Mesothelial cell of epicardium (in vitro differentiated cells): Measurements from ENCODE around the gene ATRNL1. TPM values are rescaled to one million over a fixed set of nuclear protein-coding genes. Genes with fewer than 3 reads are reported as not detected.
A peak's percentile ranks its signal among the peaks of the same experiment; 100 is the strongest.

Experiments
- DNase-seq, 2 experiments: peaks; one replicate each; pipeline ENCODE4 v3.0.0; 2021; ENCODE audit warnings: low spot score in 2 of 2; ENCODE audit not compliant: unreplicated experiment in 2 of 2
- H3K27ac Mint-ChIP-seq: 2 replicates; pipeline ENCODE4 v1.8.0; 2021; ENCODE audit warnings: mixed read lengths
- H3K27me3 Mint-ChIP-seq: 2 replicates; pipeline ENCODE4 v1.8.0; 2021; ENCODE audit warnings: low read depth, mixed read lengths
- H3K36me3 Mint-ChIP-seq: 2 replicates; pipeline ENCODE4 v1.8.0; 2021; ENCODE audit warnings: mixed read lengths
- H3K4me1 Mint-ChIP-seq: 2 replicates; pipeline ENCODE4 v1.8.0; 2021; ENCODE audit warnings: mixed read lengths
- H3K4me3 Mint-ChIP-seq: 2 replicates; pipeline ENCODE4 v1.8.0; 2021; ENCODE audit warnings: mild to moderate bottlenecking, moderate library complexity, mixed read lengths
- H3K9me3 Mint-ChIP-seq: 2 replicates; pipeline ENCODE4 v1.8.0; 2021; ENCODE audit warnings: mixed read lengths
- total RNA-seq: library from RNA; stranded (reverse); gene quantifications from 3 replicates; pipeline ENCODE4 v1.2.1, GENCODE V29; 2021
- TF ChIP-seq, protein P1 (sequence below): fragments of 200-600 bp; sonication (generic); IDR thresholded peaks from one replicate; pipeline ENCODE4 v1.5.0; 2021; ENCODE audit warnings: antibody characterized with exemption; ENCODE audit not compliant: unreplicated experiment

ATRNL1 gene
- total RNA-seq, 1 donor from 2014 or later, result 39.6 TPM

DNA sequence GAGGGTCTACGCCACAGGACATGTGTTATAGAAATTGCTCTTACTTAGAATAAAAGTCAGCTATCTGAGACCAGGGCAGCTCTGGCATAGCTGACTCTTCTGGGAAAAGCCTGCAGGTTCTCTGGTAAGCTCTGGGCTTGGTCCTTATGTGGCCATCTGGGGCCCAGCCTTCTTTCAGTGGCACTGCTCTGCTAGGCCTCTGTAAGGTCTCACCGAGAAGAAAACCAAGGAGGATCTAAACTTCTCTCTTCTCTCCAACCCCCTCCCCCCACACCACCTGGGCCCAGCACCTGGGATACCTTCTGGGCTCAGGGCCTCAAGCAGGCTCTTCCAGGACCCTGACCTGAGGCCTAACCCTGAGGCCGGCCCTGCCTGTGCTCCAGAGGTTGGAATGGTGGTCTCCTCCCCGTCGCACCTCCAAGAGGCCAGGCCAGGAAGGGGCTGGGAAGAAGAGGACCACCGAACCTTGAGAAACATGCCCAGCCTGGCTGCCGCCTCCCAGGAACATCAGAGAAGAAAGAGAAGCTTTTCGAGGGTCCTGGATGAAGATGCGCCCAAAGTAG, 856.2 kb downstream of the ATRNL1 start:
- no peak for DNase-seq
- peaks cover 68% of the 10 kb centered on the region for H3K4me1 Mint-ChIP-seq

DNA sequence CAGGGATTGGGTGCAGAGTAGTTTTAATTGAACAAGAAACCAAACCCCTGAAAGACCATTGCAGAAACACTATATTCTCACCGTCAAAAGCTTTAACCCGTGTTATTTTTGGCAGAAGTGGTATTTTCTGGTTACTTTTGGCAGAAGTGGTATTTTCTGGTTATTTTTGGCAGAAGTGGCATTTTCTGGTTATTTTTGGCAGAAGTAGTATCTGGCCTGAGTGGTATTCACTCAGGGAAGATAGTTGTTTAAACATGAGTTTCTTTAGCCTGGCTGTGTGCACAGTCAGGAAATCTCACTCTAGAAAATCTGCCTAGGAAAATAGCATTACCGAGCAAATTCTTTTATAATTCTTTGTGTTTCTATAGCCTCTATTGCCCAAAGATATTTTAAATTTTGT, 857.2 kb downstream of the ATRNL1 start:
- no peaks in the 10 kb centered on the region for H3K36me3 Mint-ChIP-seq
- TF ChIP-seq, protein P1, sequence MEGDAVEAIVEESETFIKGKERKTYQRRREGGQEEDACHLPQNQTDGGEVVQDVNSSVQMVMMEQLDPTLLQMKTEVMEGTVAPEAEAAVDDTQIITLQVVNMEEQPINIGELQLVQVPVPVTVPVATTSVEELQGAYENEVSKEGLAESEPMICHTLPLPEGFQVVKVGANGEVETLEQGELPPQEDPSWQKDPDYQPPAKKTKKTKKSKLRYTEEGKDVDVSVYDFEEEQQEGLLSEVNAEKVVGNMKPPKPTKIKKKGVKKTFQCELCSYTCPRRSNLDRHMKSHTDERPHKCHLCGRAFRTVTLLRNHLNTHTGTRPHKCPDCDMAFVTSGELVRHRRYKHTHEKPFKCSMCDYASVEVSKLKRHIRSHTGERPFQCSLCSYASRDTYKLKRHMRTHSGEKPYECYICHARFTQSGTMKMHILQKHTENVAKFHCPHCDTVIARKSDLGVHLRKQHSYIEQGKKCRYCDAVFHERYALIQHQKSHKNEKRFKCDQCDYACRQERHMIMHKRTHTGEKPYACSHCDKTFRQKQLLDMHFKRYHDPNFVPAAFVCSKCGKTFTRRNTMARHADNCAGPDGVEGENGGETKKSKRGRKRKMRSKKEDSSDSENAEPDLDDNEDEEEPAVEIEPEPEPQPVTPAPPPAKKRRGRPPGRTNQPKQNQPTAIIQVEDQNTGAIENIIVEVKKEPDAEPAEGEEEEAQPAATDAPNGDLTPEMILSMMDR, result no peak
- H3K27me3 Mint-ChIP-seq, result no peaks in the 10 kb centered on the region
- H3K4me3 Mint-ChIP-seq, result no peak overlapping the region
- H3K9me3 Mint-ChIP-seq, result no peaks in the 10 kb centered on the region
- no peak for DNase-seq
- H3K27ac Mint-ChIP-seq, result peak overlapping the region; percentile 3
- H3K4me1 Mint-ChIP-seq, result peaks cover 65% of the 10 kb centered on the region

More for the DNA sequence above, 856.2 kb downstream of the ATRNL1 start:
- H3K27ac Mint-ChIP-seq, result peak overlapping the region; percentile 59
- no peaks in the 10 kb centered on the region for H3K36me3 Mint-ChIP-seq
- no peak overlapping the region for H3K4me3 Mint-ChIP-seq
- no peaks in the 10 kb centered on the region for H3K9me3 Mint-ChIP-seq
- TF ChIP-seq, protein P1, result no peak
- no peaks in the 10 kb centered on the region for H3K27me3 Mint-ChIP-seq

DNA sequence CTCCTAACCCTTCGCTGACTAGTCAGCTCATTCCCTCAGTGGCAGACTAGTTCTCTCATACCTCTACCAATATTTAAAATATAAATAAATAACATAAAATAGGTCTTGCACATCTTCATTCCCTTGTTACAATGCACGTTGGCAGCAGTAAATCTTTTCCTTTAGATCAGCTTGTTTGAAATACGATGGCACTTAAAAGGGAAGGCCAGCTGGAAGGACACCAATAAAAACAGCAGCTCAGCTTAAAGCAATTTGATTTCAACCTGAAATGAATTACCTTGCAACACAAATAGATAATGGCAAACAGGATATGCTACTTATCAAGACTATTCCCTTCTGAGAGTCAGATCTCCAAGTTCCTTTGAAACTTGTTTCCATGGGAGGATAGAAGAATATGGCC, 858.1 kb downstream of the ATRNL1 start:
- Mint-ChIP-seq H3K36me3 (no peaks in the 10 kb centered on the region), H3K9me3 (no peaks in the 10 kb centered on the region), H3K27ac (no peak overlapping the region), H3K27me3 (no peaks in the 10 kb centered on the region), H3K4me3 (no peak overlapping the region), H3K4me1 (peaks cover 56% of the 10 kb centered on the region)
- DNase-seq, result no peak
- TF ChIP-seq, protein P1, result no peak

DNA sequence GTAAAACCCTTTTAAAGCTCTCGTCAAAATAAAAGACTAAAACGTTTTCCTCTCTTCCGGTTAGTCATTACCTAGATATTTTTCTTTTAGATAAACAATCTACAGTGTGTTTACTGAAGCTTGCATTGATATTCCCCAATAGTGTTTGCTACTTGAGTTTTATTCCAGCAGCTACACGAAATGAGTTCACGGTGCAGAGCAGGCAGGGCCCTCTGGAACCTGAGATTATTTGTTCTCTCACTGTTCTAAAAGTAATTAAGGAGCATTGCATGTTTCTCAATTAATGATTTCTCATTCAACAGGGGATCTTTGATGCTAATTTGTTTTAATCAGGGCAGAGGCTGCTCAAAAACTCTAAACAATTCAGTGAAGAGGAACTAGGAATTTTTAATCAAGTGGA, 860.1 kb downstream of the ATRNL1 start:
- H3K4me1 Mint-ChIP-seq, result peaks cover 54% of the 10 kb centered on the region
- TF ChIP-seq, protein P1, result no peak
- DNase-seq, result no peak
- H3K27ac Mint-ChIP-seq, result no peak overlapping the region
- no peaks in the 10 kb centered on the region for H3K27me3 Mint-ChIP-seq
- no peak overlapping the region for H3K4me3 Mint-ChIP-seq
- no peaks in the 10 kb centered on the region for H3K36me3 Mint-ChIP-seq
- H3K9me3 Mint-ChIP-seq, result no peaks in the 10 kb centered on the region

DNA sequence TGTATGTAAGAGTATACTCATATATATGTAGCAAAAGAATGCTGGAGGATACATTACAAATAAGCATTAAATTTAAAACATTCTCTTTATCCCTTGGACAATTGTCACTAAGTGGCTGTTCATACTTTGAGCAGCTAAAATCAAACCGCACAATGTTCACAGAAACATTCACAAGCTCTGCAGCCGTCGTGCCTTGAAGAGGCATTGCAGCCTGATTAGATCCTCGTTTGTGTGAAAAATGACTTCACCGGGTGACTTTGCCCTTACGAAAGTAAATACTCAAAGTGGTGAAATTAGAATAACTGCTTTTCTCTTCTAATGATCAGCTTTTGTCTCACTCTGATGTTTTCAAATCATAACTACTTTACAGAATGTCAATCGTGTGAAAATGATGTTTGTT, 860.8 kb downstream of the ATRNL1 start:
- Mint-ChIP-seq H3K9me3 (no peaks in the 10 kb centered on the region), H3K27me3 (no peaks in the 10 kb centered on the region), H3K36me3 (no peaks in the 10 kb centered on the region), H3K27ac (no peak overlapping the region), H3K4me3 (no peak overlapping the region), H3K4me1 (peaks cover 56% of the 10 kb centered on the region)
- TF ChIP-seq, protein P1, result no peak
- DNase-seq, result no peak
